GM12875 (cell line): Measurements from ENCODE around the gene KDM3B.

Source experiments
- H3K4me3 ChIP-seq: one replicate; pipeline ENCODE4 v1.5.1; 2011; ENCODE audit warnings: low read depth, low read length, control low read depth
- CTCF ChIP-seq: IDR thresholded peaks from 2 replicates; pipeline ENCODE4 v1.5.1; 2011; ENCODE audit warnings: low read depth, mild to moderate bottlenecking, control low read depth, inconsistent platforms, low read length, moderate library complexity, borderline replicate concordance; ENCODE audit not compliant: insufficient read depth

Gene KDM3B

GRCh38 chr5:138438003-138438723 is 85.7 kb downstream of the KDM3B start:
- no peak for TF ChIP-seq CTCF

GRCh38 chr5:138438724-138439476 is 86.4 kb downstream of the KDM3B start, which contains the start of gene REEP2:
Gene REEP2 (plus strand): TSS chr5:138439057. CDS start chr5:138439209, 152 bp downstream.
- H3K4me3 ChIP-seq = peak within 1 kb of the TSS; percentile 26
- TF ChIP-seq CTCF = no peak

More at GRCh38 chr5:138438003-138438723, 85.7 kb downstream of the KDM3B start:
- H3K4me3 ChIP-seq = no peak overlapping the region

GRCh38 chr5:138439477-138440158 is 87.1 kb downstream of the KDM3B start:
- peak overlapping the region; percentile 18 for H3K4me3 ChIP-seq
- TF ChIP-seq CTCF = no peak

GRCh38 chr5:138440159-138441073 is 87.9 kb downstream of the KDM3B start:
- no peak for TF ChIP-seq CTCF
- H3K4me3 ChIP-seq = no peak overlapping the region

- no peak for TF ChIP-seq CTCF
- H3K4me3 ChIP-seq = no peak overlapping the region
These were observed 88.7 kb downstream of the KDM3B start for GRCh38 chr5:138441221-138441620.

- no peak overlapping the region for H3K4me3 ChIP-seq
- TF ChIP-seq CTCF = no peak
These were observed 91.7 kb downstream of the KDM3B start for GRCh38 chr5:138444078-138444773.
